GM12874 (cell line): ENCODE data around the gene CCDC80.

ENCODE experiments used
- TF ChIP-seq, protein P1 (sequence below): IDR thresholded peaks from 2 replicates; pipeline ENCODE4 v1.5.1; 2011; ENCODE audit warnings: low read depth, mild to moderate bottlenecking, control low read depth, low read length, moderate library complexity; ENCODE audit not compliant: insufficient read depth

Gene CCDC80

DNA sequence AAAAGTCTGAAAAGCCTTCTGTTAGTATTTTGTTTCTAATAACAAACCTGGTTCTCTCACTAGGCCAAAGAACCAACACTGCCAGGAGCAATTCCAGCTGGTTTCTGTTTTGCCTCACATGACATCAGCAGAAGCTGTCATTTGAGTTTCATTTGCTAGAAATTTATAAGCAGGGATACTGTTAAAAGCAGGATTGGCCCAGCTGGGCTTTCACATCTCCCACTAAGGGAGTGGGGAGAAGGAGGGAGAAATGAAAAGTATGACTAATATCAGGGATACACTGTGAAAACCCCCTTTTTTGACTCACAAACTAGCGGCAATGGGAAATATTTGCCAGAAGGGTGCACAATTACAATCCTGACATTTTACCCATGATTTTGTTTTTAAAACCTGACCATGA, 5.3 kb downstream of the CCDC80 start:
- TF ChIP-seq, protein P1, sequence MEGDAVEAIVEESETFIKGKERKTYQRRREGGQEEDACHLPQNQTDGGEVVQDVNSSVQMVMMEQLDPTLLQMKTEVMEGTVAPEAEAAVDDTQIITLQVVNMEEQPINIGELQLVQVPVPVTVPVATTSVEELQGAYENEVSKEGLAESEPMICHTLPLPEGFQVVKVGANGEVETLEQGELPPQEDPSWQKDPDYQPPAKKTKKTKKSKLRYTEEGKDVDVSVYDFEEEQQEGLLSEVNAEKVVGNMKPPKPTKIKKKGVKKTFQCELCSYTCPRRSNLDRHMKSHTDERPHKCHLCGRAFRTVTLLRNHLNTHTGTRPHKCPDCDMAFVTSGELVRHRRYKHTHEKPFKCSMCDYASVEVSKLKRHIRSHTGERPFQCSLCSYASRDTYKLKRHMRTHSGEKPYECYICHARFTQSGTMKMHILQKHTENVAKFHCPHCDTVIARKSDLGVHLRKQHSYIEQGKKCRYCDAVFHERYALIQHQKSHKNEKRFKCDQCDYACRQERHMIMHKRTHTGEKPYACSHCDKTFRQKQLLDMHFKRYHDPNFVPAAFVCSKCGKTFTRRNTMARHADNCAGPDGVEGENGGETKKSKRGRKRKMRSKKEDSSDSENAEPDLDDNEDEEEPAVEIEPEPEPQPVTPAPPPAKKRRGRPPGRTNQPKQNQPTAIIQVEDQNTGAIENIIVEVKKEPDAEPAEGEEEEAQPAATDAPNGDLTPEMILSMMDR: no peak

DNA sequence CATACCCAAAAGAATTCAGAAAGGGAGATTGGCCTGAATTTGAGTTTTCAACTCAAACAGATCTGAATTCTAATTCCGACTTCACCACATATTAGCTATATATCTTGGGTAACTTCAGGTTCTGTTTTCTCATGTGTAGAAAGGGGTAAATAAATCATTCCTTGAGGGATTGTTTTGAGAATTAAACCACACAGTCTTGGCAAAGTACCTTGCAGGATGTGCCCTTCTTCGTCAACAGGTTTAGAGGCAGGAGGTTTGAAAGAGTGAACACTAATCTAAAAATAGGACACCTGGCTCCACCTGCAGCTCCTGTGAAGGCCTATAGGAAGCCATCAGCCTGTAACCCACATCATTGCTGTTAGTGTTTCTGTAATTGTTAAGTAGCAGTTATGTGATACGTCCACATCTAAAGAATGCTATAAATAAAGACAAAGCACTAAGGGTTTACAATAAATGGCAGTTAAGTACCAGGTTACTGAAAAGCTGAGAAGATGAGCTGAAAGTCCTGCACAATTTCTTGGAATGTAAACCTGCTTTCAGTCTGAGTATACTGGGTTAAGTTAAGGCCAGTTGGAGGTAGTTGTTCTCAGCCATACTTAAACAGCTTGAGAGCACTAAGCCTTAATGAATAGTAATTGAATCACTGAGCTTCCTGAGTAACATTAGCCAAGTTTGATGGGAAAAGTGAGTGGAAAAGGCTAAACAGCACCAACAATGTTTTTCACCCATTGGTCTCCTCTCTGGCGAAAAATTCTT, 6.0 kb downstream of the CCDC80 start:
- TF ChIP-seq, protein P1: no peak

DNA sequence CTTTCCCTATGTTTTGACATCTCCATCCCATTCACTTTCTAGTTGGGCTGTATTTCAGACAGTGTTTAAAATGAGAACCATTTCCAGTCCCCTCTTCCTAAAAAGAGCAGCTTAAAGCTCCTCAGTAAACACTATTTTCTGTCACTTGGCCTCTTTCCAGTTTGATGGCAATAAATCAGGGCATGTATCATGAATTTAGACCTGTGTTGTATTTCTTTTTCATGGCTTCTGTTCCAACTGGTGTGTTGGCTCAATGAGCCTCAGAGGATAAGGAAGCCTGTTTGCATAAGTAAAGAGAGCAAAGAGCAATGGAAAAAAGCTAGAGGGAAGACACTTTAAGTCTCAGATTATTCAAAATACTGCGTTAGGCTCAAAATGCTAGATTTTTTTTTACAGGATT, 7.2 kb downstream of the CCDC80 start:
- TF ChIP-seq, protein P1: no peak

DNA sequence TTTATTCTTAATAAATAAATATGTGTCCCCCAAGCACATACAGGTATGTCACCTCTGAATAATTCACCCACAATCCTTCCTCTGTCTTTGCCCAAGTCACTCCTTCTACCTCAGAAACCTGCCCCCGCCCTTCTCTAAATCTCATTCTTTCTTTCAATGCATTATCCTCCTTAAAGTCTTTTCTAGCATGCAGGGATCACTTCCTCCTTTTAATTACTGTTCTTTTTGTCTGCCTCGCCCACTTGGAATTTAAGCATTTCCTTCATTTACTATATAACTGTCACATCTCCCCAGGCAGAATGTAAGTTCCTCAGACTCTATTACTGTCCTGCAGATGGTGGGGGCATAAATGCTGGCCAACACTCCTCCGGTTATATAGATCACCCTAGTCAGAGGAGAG, 7.8 kb downstream of the CCDC80 start:
- TF ChIP-seq, protein P1: no peak

DNA sequence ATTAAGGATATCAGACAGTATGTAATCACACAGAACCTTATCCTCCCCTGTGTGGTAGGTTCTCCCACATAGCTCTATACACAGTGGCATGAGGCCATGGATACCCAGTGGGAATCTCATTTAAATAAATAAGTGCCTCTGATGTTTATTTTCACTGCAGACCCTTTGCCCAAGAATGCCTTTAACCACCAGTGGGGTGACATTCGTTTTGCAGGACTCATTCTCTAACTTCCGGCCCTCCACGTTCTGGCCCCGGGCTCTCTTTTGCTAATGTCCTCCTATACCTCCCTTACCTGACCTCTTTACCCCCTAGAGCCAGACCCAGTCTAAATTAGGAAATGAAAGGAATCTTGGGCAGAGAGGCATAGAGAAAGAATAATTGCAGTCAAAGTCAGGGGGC, 8.3 kb downstream of the CCDC80 start:
- TF ChIP-seq, protein P1: no peak

DNA sequence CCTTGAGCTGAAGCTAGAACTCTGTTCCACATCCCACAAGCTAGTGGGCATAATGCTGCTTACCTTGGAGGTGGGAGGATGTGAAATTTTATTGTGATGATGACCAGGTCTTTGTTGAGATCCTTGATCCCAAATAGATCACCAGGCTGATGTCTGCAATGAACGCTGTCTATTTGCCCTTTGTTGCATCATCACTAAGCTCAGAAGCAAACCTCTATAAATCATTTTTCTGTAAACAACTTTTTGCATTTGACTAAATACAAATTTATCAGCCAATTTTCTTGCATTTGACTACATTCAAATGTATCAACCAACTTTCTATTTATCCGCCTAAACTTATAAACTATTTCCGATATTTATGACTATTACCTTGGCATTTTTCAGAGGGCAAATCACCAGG, 9.7 kb downstream of the CCDC80 start:
- TF ChIP-seq, protein P1: no peak

DNA sequence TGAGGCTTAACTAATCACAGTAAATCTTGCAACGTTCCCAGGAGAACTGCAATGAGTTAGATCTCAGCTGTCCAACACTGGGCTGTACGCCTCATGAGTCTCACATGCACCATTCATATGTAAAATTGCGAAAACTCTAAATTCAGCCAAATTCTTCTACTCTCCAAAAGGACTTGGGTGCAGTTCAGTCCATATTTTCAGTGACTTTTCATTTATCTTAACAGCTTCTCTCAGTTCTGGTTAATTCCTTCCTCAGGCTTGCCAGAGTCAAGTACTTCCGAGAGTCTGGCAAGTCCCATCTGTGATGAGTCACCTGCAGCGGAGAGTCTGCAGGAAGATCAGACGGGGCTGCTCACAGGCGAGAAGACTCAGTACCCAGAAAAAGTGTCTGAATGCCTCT, 11.5 kb downstream of the CCDC80 start:
- TF ChIP-seq, protein P1: no peak
